Glutamatergic neuron (in vitro differentiated cells): ENCODE data around the gene AGBL4. TPM values are rescaled to one million over a fixed set of nuclear protein-coding genes. Genes with fewer than 3 reads are reported as not detected.
A peak's percentile ranks its signal among the peaks of the same experiment; 100 is the strongest.
"Not testable (repeated sequence)": the region's sequence is repeated elsewhere in the genome, so short reads cannot be mapped to it uniquely, and the experiment has no call there.

Experiments used
- DNase-seq: peaks from one replicate; pipeline ENCODE4 v3.0.0; 2022
- H3K27ac Mint-ChIP-seq: one replicate; pipeline ENCODE4 v1.8.0; 2020; ENCODE audit warnings: mild to moderate bottlenecking, mixed read lengths, inconsistent platforms; ENCODE audit not compliant: unreplicated experiment
- H3K27me3 Mint-ChIP-seq: one replicate; pipeline ENCODE4 v1.8.0; 2020; ENCODE audit warnings: mild to moderate bottlenecking, moderate library complexity, mixed read lengths, inconsistent platforms; ENCODE audit not compliant: unreplicated experiment
- H3K36me3 Mint-ChIP-seq: one replicate; pipeline ENCODE4 v1.8.0; 2020; ENCODE audit warnings: mild to moderate bottlenecking, mixed read lengths, inconsistent platforms; ENCODE audit not compliant: unreplicated experiment
- H3K4me1 Mint-ChIP-seq: one replicate; pipeline ENCODE4 v1.8.0; 2020; ENCODE audit warnings: mild to moderate bottlenecking, low read depth, mixed read lengths, inconsistent platforms; ENCODE audit not compliant: unreplicated experiment
- H3K4me3 Mint-ChIP-seq: one replicate; pipeline ENCODE4 v1.8.0; 2020; ENCODE audit warnings: mild to moderate bottlenecking, mixed read lengths, inconsistent platforms; ENCODE audit not compliant: unreplicated experiment
- H3K9me3 Mint-ChIP-seq: one replicate; pipeline ENCODE4 v1.8.0; 2020; ENCODE audit warnings: mild to moderate bottlenecking, moderate library complexity, mixed read lengths, inconsistent platforms; ENCODE audit not compliant: unreplicated experiment
- total RNA-seq: library from RNA; stranded (reverse); fragmentation: NEBNext Ultra II Directional; extraction: Animal tissue kit (Norgen Biotek cat#: 25700); gene quantifications from one replicate; pipeline ENCODE4 v1.2.1, GENCODE V29; 2021; ENCODE audit not compliant: unreplicated experiment
- TF ChIP-seq, protein P1 (sequence below): fragments of 200-600 bp; sonication (generic); IDR thresholded peaks from one replicate; pipeline ENCODE4 v1.5.0; 2021; ENCODE audit not compliant: partially characterized antibody, unreplicated experiment

The AGBL4 gene
- total RNA-seq, 1 donor from 2014 or later, result 3.5 TPM

DNA sequence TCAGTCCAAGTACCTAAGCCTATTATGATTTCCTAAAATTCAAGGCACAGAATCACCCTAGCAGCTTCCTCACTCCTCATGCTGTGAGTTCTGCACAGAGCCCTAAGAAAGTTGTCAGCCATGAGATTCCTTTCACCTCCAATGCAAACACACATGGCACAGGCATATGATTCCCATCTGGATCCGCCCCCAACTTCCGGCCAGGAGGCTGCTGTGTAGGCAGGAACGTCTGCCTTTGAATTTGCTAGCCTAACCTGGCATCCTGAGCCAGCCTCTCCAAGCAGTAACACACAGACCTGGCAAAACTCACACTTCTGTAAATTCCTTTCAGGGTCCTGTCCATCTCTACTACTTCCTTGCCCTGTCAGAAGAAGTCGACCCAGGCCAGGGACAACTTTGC is 726.0 kb downstream of the AGBL4 start:
- Mint-ChIP-seq H3K27me3 (no peaks in the 10 kb centered on the region), H3K4me3 (no peak overlapping the region), H3K9me3 (peaks cover 2% of the 10 kb centered on the region), H3K36me3 (peaks cover 3% of the 10 kb centered on the region), H3K27ac (no peak overlapping the region), H3K4me1 (no peaks in the 10 kb centered on the region)
- TF ChIP-seq, protein P1, sequence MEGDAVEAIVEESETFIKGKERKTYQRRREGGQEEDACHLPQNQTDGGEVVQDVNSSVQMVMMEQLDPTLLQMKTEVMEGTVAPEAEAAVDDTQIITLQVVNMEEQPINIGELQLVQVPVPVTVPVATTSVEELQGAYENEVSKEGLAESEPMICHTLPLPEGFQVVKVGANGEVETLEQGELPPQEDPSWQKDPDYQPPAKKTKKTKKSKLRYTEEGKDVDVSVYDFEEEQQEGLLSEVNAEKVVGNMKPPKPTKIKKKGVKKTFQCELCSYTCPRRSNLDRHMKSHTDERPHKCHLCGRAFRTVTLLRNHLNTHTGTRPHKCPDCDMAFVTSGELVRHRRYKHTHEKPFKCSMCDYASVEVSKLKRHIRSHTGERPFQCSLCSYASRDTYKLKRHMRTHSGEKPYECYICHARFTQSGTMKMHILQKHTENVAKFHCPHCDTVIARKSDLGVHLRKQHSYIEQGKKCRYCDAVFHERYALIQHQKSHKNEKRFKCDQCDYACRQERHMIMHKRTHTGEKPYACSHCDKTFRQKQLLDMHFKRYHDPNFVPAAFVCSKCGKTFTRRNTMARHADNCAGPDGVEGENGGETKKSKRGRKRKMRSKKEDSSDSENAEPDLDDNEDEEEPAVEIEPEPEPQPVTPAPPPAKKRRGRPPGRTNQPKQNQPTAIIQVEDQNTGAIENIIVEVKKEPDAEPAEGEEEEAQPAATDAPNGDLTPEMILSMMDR, result no peak
- no peak for DNase-seq

DNA sequence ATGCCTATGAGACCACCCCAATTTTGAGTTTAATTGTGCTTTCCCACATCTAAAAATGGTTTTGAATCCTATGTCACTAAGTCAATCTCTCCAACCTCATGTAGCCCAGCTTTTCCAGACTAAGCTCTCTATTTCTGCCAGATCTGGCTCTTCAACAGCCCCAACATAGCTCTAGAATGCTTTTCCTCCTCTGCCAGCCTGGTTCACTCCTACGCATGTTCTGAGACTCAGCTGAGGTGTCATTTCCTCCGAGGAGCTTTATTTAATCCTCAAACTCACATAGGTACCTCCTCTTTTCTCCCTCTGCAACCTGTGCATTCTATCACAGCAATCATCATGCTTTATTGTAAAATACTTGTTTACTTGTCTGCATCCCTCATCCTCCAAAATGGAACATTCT is 729.2 kb downstream of the AGBL4 start:
- Mint-ChIP-seq H3K9me3 (peaks cover 2% of the 10 kb centered on the region), H3K36me3 (no peaks in the 10 kb centered on the region), H3K4me3 (no peak overlapping the region), H3K27me3 (peaks cover 2% of the 10 kb centered on the region), H3K27ac (no peak overlapping the region), H3K4me1 (no peaks in the 10 kb centered on the region)
- DNase-seq, result no peak
- TF ChIP-seq, protein P1, result no peak

DNA sequence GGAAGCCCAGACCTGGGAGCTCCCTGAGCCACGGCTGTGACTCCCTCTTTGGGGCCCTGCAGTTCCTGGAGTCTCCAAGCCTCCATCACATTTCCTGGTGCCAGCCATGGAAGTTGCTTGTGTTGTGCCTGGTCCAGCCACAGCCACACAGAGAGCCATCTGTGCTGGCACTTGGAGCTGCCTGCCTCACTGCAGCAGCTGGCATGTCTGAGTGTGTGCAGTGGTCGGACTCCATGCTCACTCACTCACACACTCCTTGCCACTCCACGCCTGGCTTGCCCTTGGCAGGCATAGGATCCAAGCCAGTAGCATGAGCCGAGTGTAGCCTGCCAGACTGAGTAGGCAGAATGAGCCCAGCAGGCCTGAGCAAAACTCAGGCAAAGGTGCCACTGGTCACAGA is 730.7 kb downstream of the AGBL4 start:
- H3K4me1 Mint-ChIP-seq, result no peaks in the 10 kb centered on the region
- no peaks in the 10 kb centered on the region for H3K9me3 Mint-ChIP-seq
- H3K27ac Mint-ChIP-seq, result no peak overlapping the region
- peaks cover 2% of the 10 kb centered on the region for H3K27me3 Mint-ChIP-seq
- no peak overlapping the region for H3K4me3 Mint-ChIP-seq
- no peak for DNase-seq
- TF ChIP-seq, protein P1, result no peak
- H3K36me3 Mint-ChIP-seq, result no peaks in the 10 kb centered on the region

DNA sequence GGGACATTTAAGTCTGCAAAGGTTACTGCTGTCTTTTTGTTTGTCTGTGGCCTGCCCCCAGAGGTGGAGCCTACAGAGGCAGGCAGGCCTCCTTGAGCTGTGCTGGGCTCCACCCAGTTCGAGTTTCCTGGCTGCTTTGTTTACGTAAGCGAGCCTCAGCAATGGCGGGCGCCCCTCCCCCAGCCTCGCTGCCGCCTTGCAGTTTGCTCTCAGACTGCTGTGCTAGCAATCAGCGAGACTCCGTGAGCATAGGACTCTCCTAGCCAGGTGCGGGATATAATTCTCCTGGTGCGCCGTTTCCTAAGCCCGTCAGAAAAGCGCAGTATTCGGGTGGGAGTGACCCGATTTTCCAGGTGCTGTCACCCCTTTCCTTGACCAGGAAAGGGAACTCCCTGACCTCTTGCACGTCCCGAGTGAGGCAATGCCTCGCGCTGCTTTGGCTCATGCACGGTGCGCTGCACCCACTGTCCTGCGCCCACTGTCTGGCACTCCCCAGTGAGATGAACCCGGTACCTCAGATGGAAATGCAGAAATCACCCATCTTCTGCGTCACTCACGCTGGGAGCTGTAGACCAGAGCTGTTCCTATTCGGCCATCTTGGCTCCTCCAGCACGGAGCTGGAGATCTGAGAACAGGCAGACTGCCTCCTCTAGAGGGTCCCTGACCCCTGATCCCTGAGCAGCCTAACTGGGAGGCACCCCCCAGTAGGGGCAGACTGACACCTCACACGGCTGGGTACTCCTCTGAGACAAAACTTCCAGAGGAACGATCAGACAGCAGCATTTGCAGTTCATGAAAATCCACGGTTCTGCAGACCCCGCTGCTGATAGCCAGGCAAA is 766.3 kb downstream of the AGBL4 start:
- H3K27me3 Mint-ChIP-seq, H3K4me1 Mint-ChIP-seq, H3K9me3 Mint-ChIP-seq: not testable (repeated sequence)
- Mint-ChIP-seq H3K27ac (peak overlapping the region; percentile 98), H3K36me3 (peaks cover 19% of the 10 kb centered on the region), H3K4me3 (peak overlapping the region; percentile 87)
- DNase-seq, result peak; percentile 74

DNA sequence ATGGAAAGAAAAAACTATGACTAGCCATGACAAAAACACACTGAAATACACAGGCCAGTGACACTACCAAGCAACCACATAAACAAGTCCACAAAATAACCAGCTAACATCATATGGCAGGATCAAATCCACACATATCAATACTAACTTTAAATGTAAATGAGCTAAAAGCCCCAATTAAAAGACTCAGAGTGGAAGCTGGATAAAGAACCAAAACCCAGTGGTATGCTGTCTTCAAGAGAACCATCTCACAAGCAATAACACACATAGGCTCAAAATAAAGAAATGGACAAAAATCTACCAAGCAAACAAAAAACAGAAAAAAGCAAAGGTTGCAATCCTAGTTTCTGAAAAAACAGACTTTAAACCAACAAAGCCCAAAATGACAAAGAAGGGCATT is 770.8 kb downstream of the AGBL4 start:
- peaks cover 5% of the 10 kb centered on the region for H3K4me1 Mint-ChIP-seq

More for the DNA sequence above, 770.8 kb downstream of the AGBL4 start:
- DNase-seq, result no peak
- Mint-ChIP-seq H3K36me3 (peaks cover 16% of the 10 kb centered on the region), H3K27ac (no peak overlapping the region), H3K9me3 (peaks cover 2% of the 10 kb centered on the region), H3K27me3 (no peaks in the 10 kb centered on the region), H3K4me3 (no peak overlapping the region)
- TF ChIP-seq, protein P1, result no peak
